Esophagus squamous epithelium (tissue), 5 donors: Measurements from ENCODE around the gene FLNB. TPM values are rescaled to one million over a fixed set of nuclear protein-coding genes. Genes with fewer than 3 reads are reported as not detected.
A peak's percentile ranks its signal among the peaks of the same experiment; 100 is the strongest.

Experiments used
- DNase-seq: peaks from one replicate; lab custom pipeline; 2025; lab: John Stamatoyannopoulos, UW
- H3K27ac ChIP-seq, 4 donors: fragments of 200-600 bp; sonication (generic); one replicate each; pipeline ENCODE4 v1.5.1; 2016 to 2019; ENCODE audit warnings: mild to moderate bottlenecking in 1 of 4
- H3K27me3 ChIP-seq, 4 donors: fragments of 200-600 bp; sonication (generic); 1 replicate in 3 of 4; 2 replicates in 1 of 4; pipeline versions ENCODE4 v1.5.1 to v1.6.0; 2017 to 2021; ENCODE audit warnings: antibody characterized with exemption in 1 of 4
- H3K36me3 ChIP-seq, 3 donors: fragments of 200-600 bp; sonication (generic); one replicate each; pipeline ENCODE4 v1.5.1; 2016 to 2019
- H3K4me1 ChIP-seq, 3 donors: fragments of 200-600 bp; sonication (generic); one replicate each; pipeline ENCODE4 v1.5.1; 2017 to 2019
- H3K4me3 ChIP-seq, 4 donors: fragments of 200-600 bp; sonication (generic); 1 replicate in 3 of 4; 2 replicates in 1 of 4; pipeline ENCODE4 v1.5.1; 2016 to 2019; ENCODE audit warnings: mild to moderate bottlenecking in 2 of 4, moderate library complexity in 1 of 4
- H3K9me3 ChIP-seq, 3 donors: fragments of 200-600 bp; sonication (generic); one replicate each; pipeline ENCODE4 v1.5.1; 2016 to 2019
- CTCF ChIP-seq, 6 experiments: fragments of 450-650 bp in 4 of 6; fragments of 200-600 bp in 2 of 6; sonication (generic) in 2 of 6; IDR thresholded peaks; one replicate each; pipeline ENCODE4 v1.5.1; 2016 to 2019; ENCODE audit warnings: antibody characterized with exemption in 6 of 6, mild to moderate bottlenecking in 4 of 6, moderate library complexity in 4 of 6
- POLR2A ChIP-seq, 4 donors: fragments of 450-650 bp; IDR thresholded peaks; one replicate each; pipeline ENCODE4 v1.6.1; 2017; ENCODE audit warnings: antibody characterized with exemption in 4 of 4, mild to moderate bottlenecking in 4 of 4, moderate library complexity in 3 of 4
- WGBS, 2 donors: methylation state at CpG; one replicate each; pipeline ENCODE4 v1.1.5; 2018; 5-methylcytosine and 5-hydroxymethylcytosine counted together
- intact Hi-C: fragments of 100-400 bp; cut with DNase I; formaldehyde crosslinking; loops from one replicate; pipeline ENCODE4 v1.15.0; 2022
- total RNA-seq, 4 donors: library from RNA; depleted of rRNA; stranded (reverse); fragments of >200 nt; gene quantifications; one replicate each; pipeline ENCODE4 v1.1.0, GENCODE V29; 2016
- donor health status: DM: yes; HTN: yes; CAD: no.

The FLNB gene
- total RNA-seq, 4 donors from 2014 or later = 65.4 to 77.0 (median 71.5) TPM

- DNase-seq = no peak
- Histone ChIP-seq H3K36me3 (no peaks in the 10 kb centered on the region), H3K4me3 (no peak overlapping the region), H3K27ac (peak overlapping the region; percentile 36 to 73 (median 46)), H3K9me3 (no peaks in the 10 kb centered on the region), H3K4me1 (peaks cover 13 to 47% (median 16%) of the 10 kb centered on the region in 3 donors), H3K27me3 (no peaks in the 10 kb centered on the region)
- TF ChIP-seq POLR2A (IDR thresholded peaks at IDR 0.05) (no peak), CTCF (IDR thresholded peaks at IDR 0.05) (no peak)
- 34 to 76% methylated on average over 3 to 5 of the region's 5 CpGs for WGBS, 2 donors
- intact Hi-C loops = no loop called here
Observed at GRCh38 chr3:58206406-58207011, 198.3 kb downstream of the FLNB start.

- TF ChIP-seq CTCF (IDR thresholded peaks at IDR 0.05) (no peak), POLR2A (IDR thresholded peaks at IDR 0.05) (no peak)
- intact Hi-C loops = no loop called here
Observed at GRCh38 chr3:58207954-58208353, 199.7 kb downstream of the FLNB start.

GRCh38 chr3:58209933-58210332 is 201.7 kb downstream of the FLNB start:
- DNase-seq = no peak
- whole genome bisulfite sequencing, 2 donors = 77 to 96% methylated on average over 3 of the region's 3 CpGs
- Histone ChIP-seq H3K27me3 (no peaks in the 10 kb centered on the region), H3K27ac (no peak overlapping the region), H3K4me3 (no peak overlapping the region), H3K4me1 (peaks cover 24 to 69% (median 25%) of the 10 kb centered on the region in 3 donors), H3K9me3 (no peaks in the 10 kb centered on the region), H3K36me3 (no peaks in the 10 kb centered on the region)
- intact Hi-C loops = no loop called here
- TF ChIP-seq POLR2A (IDR thresholded peaks at IDR 0.05) (no peak), CTCF (IDR thresholded peaks at IDR 0.05) (no peak)

More at GRCh38 chr3:58207954-58208353, 199.7 kb downstream of the FLNB start:
- Histone ChIP-seq H3K27ac (no peak overlapping the region), H3K9me3 (no peaks in the 10 kb centered on the region), H3K4me3 (no peak overlapping the region), H3K4me1 (peaks cover 13 to 50% (median 16%) of the 10 kb centered on the region in 3 donors), H3K27me3 (no peaks in the 10 kb centered on the region), H3K36me3 (no peaks in the 10 kb centered on the region)
- DNase-seq = no peak
- 88 to 94% methylated on average over 4 of the region's 4 CpGs for WGBS, 2 donors

DNA sequence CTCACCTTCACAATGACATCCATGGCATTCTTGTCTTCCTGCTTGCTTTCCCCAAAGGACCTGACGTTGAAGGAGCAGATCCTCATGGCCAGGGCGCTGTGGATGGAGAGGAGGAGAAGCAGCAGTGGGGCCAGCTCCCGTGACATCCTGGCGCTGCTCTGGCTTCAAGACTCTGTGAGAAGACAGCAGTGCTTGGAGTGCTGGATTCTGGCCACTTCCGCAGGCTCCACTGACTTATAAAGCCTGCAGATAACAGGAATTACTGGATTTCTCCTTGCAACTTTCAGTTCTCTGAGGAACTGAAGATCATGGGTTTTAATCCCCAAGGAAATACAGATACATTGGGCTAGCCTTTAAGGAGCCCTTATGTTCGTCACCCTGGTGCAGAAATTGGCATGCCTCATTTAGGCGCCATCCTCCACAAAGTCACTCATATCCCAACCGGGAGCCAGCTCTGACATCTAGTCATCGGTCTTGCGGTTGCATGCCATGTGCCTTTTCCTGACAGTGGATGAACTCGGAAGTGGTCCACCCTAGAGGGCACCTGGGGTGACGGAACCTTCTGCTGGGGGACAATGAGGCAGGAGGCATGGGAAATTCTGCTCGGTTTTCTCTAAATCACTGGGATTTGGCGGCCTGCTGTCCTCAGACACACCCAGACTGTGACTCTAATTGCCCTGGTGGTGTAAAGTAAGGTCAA is 202.7 kb downstream of the FLNB start, which contains the start of gene DNASE1L3:
Gene DNASE1L3 (minus strand): TSS at position 212 of the 700 bp plus-strand sequence. CDS start 66 bp downstream, at position 146.
- intact Hi-C loops = no loop called here
- H3K9me3 ChIP-seq = no peaks in the 10 kb centered on the region
- H3K27me3 ChIP-seq = no peaks in the 10 kb centered on the region
- WGBS, 2 donors = 59 to 72% methylated on average over 6 to 7 of the region's 14 CpGs
- no peak for DNase-seq
- peaks cover 25 to 75% (median 34%) of the 10 kb centered on the region in 3 donors for H3K4me1 ChIP-seq
- TF ChIP-seq POLR2A (IDR thresholded peaks at IDR 0.05) = no peak
- TF ChIP-seq CTCF (IDR thresholded peaks at IDR 0.05) = no peak
- peak within 1 kb of the TSS in 3 of 4 donors; percentile 15 to 62 (median 57) for H3K27ac ChIP-seq
- no peak within 1 kb of the TSS for H3K4me3 ChIP-seq
- no peaks in the 10 kb centered on the region for H3K36me3 ChIP-seq
